Glutamatergic neuron (in vitro differentiated cells): Measurements from ENCODE around the gene GJC2. TPM values are rescaled to one million over a fixed set of nuclear protein-coding genes. Genes with fewer than 3 reads are reported as not detected.

ENCODE experiments used
- DNase-seq: peaks from one replicate; pipeline ENCODE4 v3.0.0; 2022
- H3K27ac Mint-ChIP-seq: one replicate; pipeline ENCODE4 v1.8.0; 2020; ENCODE audit warnings: mild to moderate bottlenecking, mixed read lengths, inconsistent platforms; ENCODE audit not compliant: unreplicated experiment
- H3K27me3 Mint-ChIP-seq: one replicate; pipeline ENCODE4 v1.8.0; 2020; ENCODE audit warnings: mild to moderate bottlenecking, moderate library complexity, mixed read lengths, inconsistent platforms; ENCODE audit not compliant: unreplicated experiment
- H3K36me3 Mint-ChIP-seq: one replicate; pipeline ENCODE4 v1.8.0; 2020; ENCODE audit warnings: mild to moderate bottlenecking, mixed read lengths, inconsistent platforms; ENCODE audit not compliant: unreplicated experiment
- H3K4me1 Mint-ChIP-seq: one replicate; pipeline ENCODE4 v1.8.0; 2020; ENCODE audit warnings: mild to moderate bottlenecking, low read depth, mixed read lengths, inconsistent platforms; ENCODE audit not compliant: unreplicated experiment
- H3K4me3 Mint-ChIP-seq: one replicate; pipeline ENCODE4 v1.8.0; 2020; ENCODE audit warnings: mild to moderate bottlenecking, mixed read lengths, inconsistent platforms; ENCODE audit not compliant: unreplicated experiment
- H3K9me3 Mint-ChIP-seq: one replicate; pipeline ENCODE4 v1.8.0; 2020; ENCODE audit warnings: mild to moderate bottlenecking, moderate library complexity, mixed read lengths, inconsistent platforms; ENCODE audit not compliant: unreplicated experiment
- total RNA-seq: library from RNA; stranded (reverse); fragmentation: NEBNext Ultra II Directional; extraction: Animal tissue kit (Norgen Biotek cat#: 25700); gene quantifications from one replicate; pipeline ENCODE4 v1.2.1, GENCODE V29; 2021; ENCODE audit not compliant: unreplicated experiment
- TF ChIP-seq, protein P1 (sequence below): fragments of 200-600 bp; sonication (generic); IDR thresholded peaks from one replicate; pipeline ENCODE4 v1.5.0; 2021; ENCODE audit not compliant: partially characterized antibody, unreplicated experiment

GJC2 gene
- total RNA-seq, 1 donor from 2014 or later: 3.0 TPM

DNA sequence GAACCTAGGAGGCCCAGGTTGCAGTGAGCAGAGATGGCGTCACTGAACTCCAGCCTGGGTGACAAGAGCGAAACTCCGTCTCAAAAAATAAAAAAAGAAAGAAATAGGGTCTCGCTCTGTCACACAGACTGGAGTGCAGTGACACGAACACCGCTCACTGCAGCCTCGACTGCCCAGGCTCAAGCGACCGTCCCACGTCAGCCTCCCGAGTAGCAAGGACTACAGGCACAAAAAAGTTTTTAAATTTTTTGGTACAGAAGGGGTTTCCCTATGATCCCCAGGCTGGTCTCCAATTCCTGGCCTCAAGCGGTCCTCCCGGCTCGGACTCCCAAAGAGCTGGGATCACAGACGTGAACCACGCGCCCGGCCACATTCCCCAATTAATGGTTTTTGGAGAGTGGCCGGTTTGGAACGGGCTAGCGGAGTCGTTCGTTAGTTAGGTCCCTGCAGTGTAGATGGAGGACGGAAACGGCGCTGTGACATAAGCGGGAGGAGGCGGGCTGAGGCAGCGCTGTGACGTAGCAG, 10.3 kb upstream of the GJC2 start:
- Mint-ChIP-seq H3K27me3 (peaks cover 11% of the 10 kb centered on the region), H3K9me3 (peaks cover 14% of the 10 kb centered on the region), H3K4me3 (peak overlapping the region; percentile 88), H3K36me3 (no peaks in the 10 kb centered on the region), H3K4me1 (peaks cover 12% of the 10 kb centered on the region), H3K27ac (peak overlapping the region; percentile 88)
- no peak for DNase-seq
- TF ChIP-seq, protein P1, sequence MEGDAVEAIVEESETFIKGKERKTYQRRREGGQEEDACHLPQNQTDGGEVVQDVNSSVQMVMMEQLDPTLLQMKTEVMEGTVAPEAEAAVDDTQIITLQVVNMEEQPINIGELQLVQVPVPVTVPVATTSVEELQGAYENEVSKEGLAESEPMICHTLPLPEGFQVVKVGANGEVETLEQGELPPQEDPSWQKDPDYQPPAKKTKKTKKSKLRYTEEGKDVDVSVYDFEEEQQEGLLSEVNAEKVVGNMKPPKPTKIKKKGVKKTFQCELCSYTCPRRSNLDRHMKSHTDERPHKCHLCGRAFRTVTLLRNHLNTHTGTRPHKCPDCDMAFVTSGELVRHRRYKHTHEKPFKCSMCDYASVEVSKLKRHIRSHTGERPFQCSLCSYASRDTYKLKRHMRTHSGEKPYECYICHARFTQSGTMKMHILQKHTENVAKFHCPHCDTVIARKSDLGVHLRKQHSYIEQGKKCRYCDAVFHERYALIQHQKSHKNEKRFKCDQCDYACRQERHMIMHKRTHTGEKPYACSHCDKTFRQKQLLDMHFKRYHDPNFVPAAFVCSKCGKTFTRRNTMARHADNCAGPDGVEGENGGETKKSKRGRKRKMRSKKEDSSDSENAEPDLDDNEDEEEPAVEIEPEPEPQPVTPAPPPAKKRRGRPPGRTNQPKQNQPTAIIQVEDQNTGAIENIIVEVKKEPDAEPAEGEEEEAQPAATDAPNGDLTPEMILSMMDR: no peak

DNA sequence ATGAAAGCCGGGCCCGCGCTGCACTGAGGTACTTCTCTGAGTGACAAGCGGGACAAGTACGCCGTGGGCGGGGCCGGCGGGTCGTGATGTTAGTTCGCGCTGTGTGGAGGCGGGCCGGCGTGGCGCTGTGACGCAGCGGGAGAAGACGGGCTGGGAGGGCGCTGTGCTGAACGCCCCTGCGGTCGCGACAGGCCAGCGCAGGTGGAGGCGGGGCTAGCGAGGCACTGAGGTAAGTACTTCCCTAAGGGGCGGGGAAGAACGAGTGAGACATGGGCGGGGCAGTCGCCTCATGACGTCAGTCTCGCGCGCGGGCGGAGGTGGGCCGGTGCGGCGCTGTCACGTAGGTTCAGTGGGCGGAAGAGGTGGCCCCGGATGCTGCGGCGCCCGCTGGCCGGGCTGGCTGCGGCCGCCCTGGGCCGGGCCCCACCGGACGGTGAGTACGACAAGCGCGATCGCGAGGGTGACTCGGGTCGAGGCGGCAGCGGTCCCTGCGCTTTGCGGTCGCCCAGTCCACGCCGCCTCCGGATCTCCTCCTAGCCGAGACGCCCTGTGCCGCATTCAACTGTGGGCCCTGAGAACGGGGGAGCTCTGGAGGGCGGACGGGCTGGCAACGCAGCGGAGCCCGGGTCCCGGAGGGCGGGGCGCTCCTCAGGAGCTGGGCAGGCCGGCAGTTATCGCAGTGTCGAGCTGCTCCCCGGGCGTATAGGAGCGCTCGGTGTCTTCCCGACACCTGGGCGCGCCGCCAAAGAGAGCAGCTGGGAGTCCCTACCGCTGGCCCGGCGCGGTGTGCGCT, 9.6 kb upstream of the GJC2 start, which contains the start of gene GUK1:
Gene GUK1 (plus strand): TSS at position 349 of the 793 bp plus-strand sequence. CDS start 24 bp downstream, at position 373.
- peak; percentile 100 for DNase-seq
- TF ChIP-seq, protein P1: peak; percentile 28
- peaks cover 12% of the 10 kb centered on the region for H3K4me1 Mint-ChIP-seq
- peak within 1 kb of the TSS; percentile 93 for H3K4me3 Mint-ChIP-seq
- peak within 1 kb of the TSS; percentile 88 for H3K27ac Mint-ChIP-seq
- H3K36me3 Mint-ChIP-seq: no peaks in the 10 kb centered on the region
- H3K27me3 Mint-ChIP-seq: peaks cover 11% of the 10 kb centered on the region
- peaks cover 14% of the 10 kb centered on the region for H3K9me3 Mint-ChIP-seq

DNA sequence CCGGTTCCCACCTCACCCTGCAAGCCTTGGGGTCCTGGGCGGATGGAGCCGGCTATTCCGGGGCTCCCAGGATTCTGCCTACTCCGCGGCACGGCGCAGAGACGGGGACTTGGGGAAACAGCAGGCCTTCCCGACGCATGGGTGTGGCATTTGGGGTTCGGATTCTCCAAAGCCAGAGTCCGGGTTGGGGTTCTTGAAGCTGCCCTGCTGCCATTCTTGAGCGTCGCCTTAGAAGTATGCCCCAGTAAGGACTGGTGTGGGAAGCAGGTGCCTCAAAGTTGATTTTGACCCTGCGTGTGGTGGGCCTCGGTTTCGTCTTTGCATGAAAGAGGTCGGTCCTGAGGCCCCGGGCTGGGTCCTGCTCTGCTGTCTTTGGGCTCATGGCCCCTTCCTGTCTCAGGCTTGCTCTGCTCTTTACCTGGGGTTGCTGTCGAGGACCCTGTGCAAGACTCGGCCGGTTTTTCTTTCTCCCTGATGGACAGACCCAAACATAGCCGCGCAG, 9.0 kb upstream of the GJC2 start:
- Mint-ChIP-seq H3K36me3 (no peaks in the 10 kb centered on the region), H3K27me3 (peaks cover 12% of the 10 kb centered on the region), H3K27ac (peak overlapping the region; percentile 75), H3K9me3 (peaks cover 14% of the 10 kb centered on the region), H3K4me1 (peaks cover 12% of the 10 kb centered on the region), H3K4me3 (peak overlapping the region; percentile 93)
- TF ChIP-seq, protein P1: no peak
- peak; percentile 17 for DNase-seq

DNA sequence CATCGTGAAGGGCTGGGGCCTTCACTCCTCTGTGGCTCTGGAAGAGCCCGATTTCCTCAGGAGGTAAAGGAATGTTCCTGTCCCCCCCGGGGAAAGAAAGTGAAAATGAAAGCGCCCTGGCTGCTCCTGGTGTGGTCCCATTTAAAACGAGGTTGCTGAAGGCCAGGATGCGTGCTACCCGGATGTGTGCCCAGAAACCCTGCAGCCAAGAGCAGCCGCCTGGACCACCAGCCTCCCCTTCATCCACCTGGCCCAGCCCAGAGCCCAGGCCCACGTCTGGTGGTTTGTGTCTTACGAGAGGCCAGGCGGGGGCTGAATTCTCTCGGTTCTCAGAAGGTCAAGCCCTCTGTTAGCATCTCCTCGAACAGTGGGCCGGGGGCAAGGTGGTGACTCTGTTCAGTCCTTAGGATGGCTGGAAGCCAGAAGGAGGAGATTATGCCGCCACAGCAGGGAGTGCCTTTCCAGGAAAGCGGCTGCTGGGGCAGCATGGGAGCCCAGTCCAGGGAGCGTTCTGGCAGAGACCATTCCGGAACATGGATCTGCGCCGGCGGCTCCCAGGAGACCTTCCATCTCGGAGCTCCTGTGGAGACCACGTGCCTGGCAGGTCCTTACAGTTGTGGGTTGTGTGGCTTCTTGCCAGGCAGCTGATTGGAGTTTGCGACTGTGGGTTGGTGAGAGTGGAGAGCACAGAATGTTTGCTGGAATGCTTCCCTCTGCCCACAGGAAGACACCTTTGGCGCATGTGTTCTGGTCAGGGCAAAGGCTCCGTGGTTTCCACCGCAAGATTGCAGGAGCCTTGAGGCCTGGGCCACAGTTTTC, 8.3 kb upstream of the GJC2 start:
- Mint-ChIP-seq H3K36me3 (no peaks in the 10 kb centered on the region), H3K4me1 (peaks cover 12% of the 10 kb centered on the region)
- DNase-seq: no peak

More for the DNA sequence above, 8.3 kb upstream of the GJC2 start:
- Mint-ChIP-seq H3K27me3 (peaks cover 14% of the 10 kb centered on the region), H3K4me3 (peak overlapping the region; percentile 93), H3K27ac (peak overlapping the region; percentile 75), H3K9me3 (peaks cover 14% of the 10 kb centered on the region)
- TF ChIP-seq, protein P1: no peak
